Retinal pigment epithelial cell (primary cell): ENCODE results near the gene CRIM1.
A peak's percentile ranks its signal among the peaks of the same experiment; 100 is the strongest.

ENCODE experiments used
- DNase-seq: peaks from one replicate; pipeline ENCODE4 v3.0.0-alpha.2; 2010; ENCODE audit warnings: low read depth
- H3K4me3 ChIP-seq: 2 replicates; pipeline ENCODE4 v1.5.1; 2011; ENCODE audit warnings: mild to moderate bottlenecking, low read length, control low read depth, moderate library complexity
- TF ChIP-seq, protein P1 (sequence below): conservative IDR thresholded peaks from 2 replicates; pipeline ENCODE4 v1.5.1; 2011; ENCODE audit warnings: low read depth, low read length, control low read depth, inconsistent platforms

Gene CRIM1

DNA sequence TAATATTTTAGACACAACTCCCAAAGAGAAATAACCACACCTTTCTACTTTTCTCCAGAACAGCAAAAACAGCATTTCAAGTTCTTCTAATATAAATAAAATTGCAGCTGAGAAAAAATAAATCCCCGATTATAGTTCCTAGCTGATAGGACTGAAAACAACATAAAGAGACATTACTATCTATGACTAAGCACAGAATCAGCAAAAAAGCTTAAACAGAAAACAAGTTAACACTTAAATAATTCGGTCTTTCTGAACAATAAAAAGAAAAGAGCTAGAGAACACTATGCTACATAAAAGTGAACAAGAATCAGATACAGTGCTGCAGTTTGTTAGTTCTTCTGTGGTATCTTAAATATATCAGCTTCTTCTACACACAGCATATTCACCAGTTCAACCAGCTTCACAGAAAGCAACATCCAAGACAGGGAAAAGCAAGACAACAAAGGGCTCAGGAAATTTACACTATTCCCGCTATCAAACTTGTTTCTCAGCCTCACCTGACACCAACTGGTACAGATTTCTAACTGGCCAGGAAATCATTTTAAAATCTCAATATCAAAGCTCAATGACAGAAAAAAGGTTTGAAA lies 213.8 kb downstream of the CRIM1 start:
- H3K4me3 ChIP-seq: peak overlapping the region; percentile 35
- DNase-seq: peak; percentile 56
- TF ChIP-seq, protein P1, sequence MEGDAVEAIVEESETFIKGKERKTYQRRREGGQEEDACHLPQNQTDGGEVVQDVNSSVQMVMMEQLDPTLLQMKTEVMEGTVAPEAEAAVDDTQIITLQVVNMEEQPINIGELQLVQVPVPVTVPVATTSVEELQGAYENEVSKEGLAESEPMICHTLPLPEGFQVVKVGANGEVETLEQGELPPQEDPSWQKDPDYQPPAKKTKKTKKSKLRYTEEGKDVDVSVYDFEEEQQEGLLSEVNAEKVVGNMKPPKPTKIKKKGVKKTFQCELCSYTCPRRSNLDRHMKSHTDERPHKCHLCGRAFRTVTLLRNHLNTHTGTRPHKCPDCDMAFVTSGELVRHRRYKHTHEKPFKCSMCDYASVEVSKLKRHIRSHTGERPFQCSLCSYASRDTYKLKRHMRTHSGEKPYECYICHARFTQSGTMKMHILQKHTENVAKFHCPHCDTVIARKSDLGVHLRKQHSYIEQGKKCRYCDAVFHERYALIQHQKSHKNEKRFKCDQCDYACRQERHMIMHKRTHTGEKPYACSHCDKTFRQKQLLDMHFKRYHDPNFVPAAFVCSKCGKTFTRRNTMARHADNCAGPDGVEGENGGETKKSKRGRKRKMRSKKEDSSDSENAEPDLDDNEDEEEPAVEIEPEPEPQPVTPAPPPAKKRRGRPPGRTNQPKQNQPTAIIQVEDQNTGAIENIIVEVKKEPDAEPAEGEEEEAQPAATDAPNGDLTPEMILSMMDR: no peak

DNA sequence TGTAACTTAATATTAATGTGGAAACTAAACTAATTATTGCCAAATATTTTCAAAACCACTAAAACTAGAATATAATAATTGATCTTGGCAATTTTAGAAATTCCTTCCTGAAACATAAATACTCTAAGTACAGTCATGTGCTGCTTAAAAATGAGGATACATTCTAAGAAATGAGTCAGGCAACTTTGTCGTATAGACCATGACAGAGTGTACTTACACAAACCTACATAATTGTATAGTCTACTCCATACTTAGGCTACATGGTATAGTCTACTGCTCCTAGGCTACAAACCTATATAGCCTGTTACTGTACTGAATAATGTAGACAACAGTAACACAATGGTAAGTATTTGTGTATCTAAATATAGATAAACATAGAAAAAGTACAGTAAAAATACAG lies 214.8 kb downstream of the CRIM1 start:
- TF ChIP-seq, protein P1: no peak
- DNase-seq: no peak
- H3K4me3 ChIP-seq: no peak overlapping the region

DNA sequence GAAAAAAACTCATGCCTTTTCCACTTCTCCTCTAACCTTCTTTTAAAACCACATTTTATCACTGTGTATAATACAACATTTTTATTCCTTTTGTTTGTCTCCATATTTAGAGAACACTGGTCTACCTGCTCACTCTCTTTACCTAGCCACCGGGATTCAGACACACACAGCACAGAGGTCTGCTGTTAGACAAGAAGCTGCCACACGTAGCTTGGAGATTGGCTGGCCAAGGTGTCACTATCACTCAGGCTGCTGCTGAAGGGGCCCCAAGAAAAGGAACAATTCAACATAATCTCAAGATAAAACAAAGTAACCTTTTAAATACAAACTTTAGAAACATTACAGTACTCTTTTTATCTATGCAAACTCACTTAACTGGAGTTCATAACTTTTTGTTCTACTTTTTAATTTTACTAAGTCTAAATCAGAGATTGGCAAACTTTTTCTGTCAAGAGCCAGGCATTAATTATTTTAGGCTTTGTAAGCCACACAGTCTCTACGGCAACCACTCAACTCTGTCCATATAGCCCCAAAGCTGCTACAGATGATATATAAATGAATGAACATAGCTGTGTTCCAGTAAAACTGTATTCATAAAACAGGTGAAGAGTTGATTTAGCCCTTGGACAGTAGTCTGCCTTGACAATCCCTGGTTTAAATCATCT lies 216.6 kb downstream of the CRIM1 start:
- DNase-seq: no peak
- TF ChIP-seq, protein P1: no peak
- H3K4me3 ChIP-seq: no peak overlapping the region

DNA sequence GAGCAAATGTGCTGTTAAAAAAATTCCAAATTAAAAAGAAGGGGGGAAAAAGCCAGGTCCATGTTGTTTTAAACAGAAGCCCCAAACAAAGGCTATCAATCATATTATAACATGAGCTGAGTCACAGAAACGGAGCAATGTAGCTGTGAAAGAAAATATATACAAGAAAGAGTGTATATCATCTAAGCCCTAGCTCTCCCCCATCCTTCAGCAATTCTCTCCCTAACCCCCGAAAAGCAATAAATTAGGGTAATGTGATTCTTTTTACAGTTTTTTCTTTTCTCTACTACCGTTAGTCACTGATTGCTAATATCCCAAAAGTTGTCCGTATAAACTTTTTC lies 217.1 kb downstream of the CRIM1 start:
- DNase-seq: no peak
- no peak overlapping the region for H3K4me3 ChIP-seq
- TF ChIP-seq, protein P1: no peak

DNA sequence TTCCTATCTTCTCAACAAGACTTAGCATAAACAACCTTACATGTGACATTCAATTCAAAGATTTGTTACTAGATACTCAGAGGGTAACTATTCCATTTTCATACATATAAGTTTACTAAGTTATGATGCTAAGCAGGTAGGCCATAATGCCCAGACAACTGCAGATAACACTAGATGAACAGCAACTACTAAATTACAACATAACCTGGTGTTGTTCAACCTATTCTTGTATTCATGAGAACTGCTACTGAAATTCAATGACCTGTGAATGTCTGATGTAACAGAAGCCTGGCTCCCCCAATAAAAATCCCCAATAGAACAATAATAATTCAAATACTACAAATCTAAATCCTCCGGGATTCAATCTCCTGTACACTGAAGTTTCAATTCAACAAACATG lies 217.6 kb downstream of the CRIM1 start:
- TF ChIP-seq, protein P1: no peak
- DNase-seq: no peak
- H3K4me3 ChIP-seq: no peak overlapping the region

DNA sequence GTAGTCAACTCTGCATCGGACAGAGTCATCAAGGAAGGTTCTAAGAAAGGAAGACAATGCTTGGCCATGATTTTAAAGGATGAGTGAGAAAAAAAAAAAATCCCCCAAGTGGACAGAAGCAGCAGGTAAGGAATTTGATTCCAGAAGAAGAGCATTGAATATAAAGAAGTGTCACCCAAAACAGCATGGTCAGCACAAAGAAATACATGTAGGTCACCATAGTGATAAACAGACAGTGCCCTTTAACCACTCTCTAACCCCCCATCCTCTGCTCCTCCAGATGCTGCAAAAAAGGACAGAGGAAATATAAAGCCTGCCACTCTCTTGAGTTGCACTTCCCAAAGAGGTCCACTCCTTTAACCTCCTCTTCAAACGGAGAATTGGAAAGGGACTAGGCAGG lies 219.0 kb downstream of the CRIM1 start:
- TF ChIP-seq, protein P1: no peak
- H3K4me3 ChIP-seq: no peak overlapping the region
- no peak for DNase-seq

DNA sequence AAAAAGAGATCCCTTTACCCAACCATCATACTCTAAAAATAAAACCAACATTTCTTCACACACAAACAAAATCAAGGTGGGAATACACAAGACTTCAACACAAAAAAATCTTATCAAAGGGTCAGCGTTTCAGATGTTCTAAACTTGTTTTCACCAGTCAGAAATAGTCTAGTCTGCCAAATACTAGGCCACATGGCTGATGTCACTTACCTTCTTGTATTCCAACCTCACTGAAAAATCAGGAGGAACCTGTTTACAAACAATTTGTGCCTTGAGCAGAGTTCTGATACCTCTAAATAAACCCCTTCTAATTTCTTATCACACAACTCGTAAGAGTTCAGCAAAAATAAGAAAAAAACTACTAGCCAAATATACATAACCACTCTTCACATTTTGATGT lies 222.3 kb downstream of the CRIM1 start:
- no peak for DNase-seq
- TF ChIP-seq, protein P1: no peak
- no peak overlapping the region for H3K4me3 ChIP-seq
